Measurements from ENCODE around the gene KIF20A. TPM values are rescaled to one million over a fixed set of nuclear protein-coding genes. Genes with fewer than 3 reads are reported as not detected.
"Not testable (repeated sequence)": the region's sequence is repeated elsewhere in the genome, so short reads cannot be mapped to it uniquely, and the experiment has no call there.

The KIF20A gene
- total RNA-seq, 1 donor from 2014 or later, result 8.7 TPM

DNA sequence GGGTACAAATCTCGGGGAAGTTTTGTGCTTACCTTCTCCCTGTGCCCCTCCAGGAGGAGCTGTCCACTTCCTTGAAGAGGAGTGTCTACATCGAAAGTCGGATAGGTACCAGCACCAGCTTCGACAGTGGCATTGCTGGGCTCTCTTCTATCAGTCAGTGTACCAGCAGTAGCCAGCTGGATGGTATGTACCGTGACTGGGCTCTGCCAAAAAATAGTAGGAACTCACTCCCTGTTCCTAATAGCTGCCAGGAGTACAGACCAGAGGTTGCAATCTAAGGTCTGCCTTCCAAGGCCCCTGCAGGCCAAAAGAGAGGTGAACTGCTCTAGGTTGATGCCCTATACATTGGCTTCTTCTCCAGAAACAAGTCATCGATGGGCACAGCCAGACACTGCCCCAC, 3.9 kb downstream of the KIF20A start:
- Mint-ChIP-seq H3K9me3 (ENCODE audit: unreplicated experiment) (no peaks in the 10 kb centered on the region), H3K36me3 (ENCODE audit: unreplicated experiment) (no peaks in the 10 kb centered on the region), H3K4me1 (ENCODE audit: low read depth, unreplicated experiment) (peaks cover 6% of the 10 kb centered on the region), H3K27ac (ENCODE audit: unreplicated experiment) (no peak overlapping the region), H3K27me3 (ENCODE audit: unreplicated experiment) (no peaks in the 10 kb centered on the region), H3K4me3 (ENCODE audit: unreplicated experiment) (no peak overlapping the region)
- no peak for DNase-seq
- no peak for TF ChIP-seq CTCF (IDR thresholded peaks at IDR 0.05; ENCODE audit: partially characterized antibody, unreplicated experiment)

DNA sequence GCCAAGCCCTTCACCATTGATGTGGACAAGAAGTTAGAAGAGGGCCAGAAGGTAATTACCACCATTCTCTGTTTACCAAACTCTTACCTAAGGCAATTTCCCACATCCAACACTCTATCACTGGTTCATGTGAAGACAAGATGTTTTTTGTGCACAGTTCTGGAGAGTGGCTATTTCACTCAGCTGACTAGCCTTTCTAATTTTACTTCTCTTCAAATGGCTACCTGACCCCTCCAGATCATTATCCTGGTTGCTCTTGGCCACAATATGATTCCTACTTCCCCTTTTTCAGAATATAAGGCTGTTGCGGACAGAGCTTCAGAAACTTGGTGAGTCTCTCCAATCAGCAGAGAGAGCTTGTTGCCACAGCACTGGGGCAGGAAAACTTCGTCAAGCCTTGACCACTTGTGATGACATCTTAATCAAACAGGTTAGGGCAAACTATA, 7.1 kb downstream of the KIF20A start:
- no peak overlapping the region for H3K27ac Mint-ChIP-seq (ENCODE audit: unreplicated experiment)
- DNase-seq, result no peak
- no peaks in the 10 kb centered on the region for H3K36me3 Mint-ChIP-seq (ENCODE audit: unreplicated experiment)
- no peak for TF ChIP-seq CTCF (IDR thresholded peaks at IDR 0.05; ENCODE audit: partially characterized antibody, unreplicated experiment)
- no peaks in the 10 kb centered on the region for H3K9me3 Mint-ChIP-seq (ENCODE audit: unreplicated experiment)
- peaks cover 2% of the 10 kb centered on the region for H3K4me1 Mint-ChIP-seq (ENCODE audit: low read depth, unreplicated experiment)
- H3K4me3 Mint-ChIP-seq (ENCODE audit: unreplicated experiment), result no peak overlapping the region
- H3K27me3 Mint-ChIP-seq (ENCODE audit: unreplicated experiment), result no peaks in the 10 kb centered on the region

DNA sequence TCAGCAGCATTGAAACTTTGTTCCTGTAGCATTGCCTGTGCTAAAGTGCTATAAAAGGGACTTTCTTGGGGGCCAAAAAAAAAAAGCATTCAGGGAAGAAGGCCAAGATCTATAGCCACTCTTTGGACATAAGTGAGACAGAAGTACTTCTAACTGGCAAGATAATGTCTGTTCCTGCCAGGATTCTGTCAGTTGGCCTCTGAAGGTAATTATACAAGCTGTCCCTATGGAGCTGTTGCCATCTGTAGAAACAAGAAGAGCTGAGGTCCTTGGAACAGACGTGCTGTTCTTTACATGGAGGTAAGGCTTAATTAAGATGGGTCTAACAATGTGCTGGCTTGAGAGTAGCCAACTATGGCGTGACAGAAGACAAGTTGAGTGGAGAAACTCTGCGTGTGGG, 9.7 kb downstream of the KIF20A start:
- H3K27ac Mint-ChIP-seq (ENCODE audit: unreplicated experiment), result peak overlapping the region; percentile 65
- no peak for DNase-seq
- TF ChIP-seq CTCF (IDR thresholded peaks at IDR 0.05; ENCODE audit: partially characterized antibody, unreplicated experiment), result no peak
- H3K4me3 Mint-ChIP-seq (ENCODE audit: unreplicated experiment), result no peak overlapping the region
- H3K4me1 Mint-ChIP-seq (ENCODE audit: low read depth, unreplicated experiment), result peaks cover 2% of the 10 kb centered on the region
- no peaks in the 10 kb centered on the region for H3K9me3 Mint-ChIP-seq (ENCODE audit: unreplicated experiment)
- H3K36me3 Mint-ChIP-seq (ENCODE audit: unreplicated experiment), result no peaks in the 10 kb centered on the region
- no peaks in the 10 kb centered on the region for H3K27me3 Mint-ChIP-seq (ENCODE audit: unreplicated experiment)

DNA sequence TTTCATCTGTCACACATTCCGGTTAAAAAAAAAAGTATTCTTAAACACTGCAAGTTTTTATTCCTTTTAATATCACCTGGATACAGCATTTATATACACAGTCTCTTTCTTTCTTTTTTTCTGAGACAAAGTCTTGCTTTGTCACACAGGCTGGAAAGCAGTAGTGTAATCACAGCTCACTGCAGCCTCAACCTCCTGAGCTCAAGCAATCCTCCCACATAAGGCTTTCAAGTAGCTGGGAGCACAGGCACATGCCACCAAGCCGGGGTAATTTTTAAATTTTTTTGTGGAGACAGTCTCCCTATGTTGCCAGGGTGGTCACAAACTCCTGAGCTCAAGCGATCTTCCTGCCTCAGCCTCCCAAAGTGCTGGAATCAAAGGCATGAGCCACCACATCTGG, 13.9 kb downstream of the KIF20A start:
- no peak for TF ChIP-seq CTCF (IDR thresholded peaks at IDR 0.05; ENCODE audit: partially characterized antibody, unreplicated experiment)

DNA sequence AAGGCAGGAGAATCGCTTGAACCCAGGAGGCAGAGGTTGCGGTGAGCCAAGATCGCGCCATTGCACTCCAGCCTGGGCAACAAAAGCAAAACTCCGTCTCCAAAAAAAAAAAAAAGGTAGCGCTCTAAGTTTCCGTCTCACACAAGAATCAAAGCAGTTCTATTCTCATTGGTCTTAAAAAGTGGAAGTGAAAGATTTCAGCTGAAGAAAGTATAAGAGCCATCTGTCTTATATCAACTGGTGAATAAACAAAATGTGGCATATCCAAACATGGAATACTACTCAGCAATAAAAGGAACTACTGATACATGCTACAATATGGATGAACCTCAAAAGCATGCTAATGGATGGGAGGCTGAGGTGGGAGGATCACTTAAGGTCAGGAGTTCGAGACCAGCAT, 14.9 kb downstream of the KIF20A start:
- H3K27ac Mint-ChIP-seq (ENCODE audit: unreplicated experiment); H3K4me1 Mint-ChIP-seq (ENCODE audit: low read depth, unreplicated experiment); H3K4me3 Mint-ChIP-seq (ENCODE audit: unreplicated experiment); H3K9me3 Mint-ChIP-seq (ENCODE audit: unreplicated experiment); H3K36me3 Mint-ChIP-seq (ENCODE audit: unreplicated experiment); DNase-seq; H3K27me3 Mint-ChIP-seq (ENCODE audit: unreplicated experiment): not testable (repeated sequence)

More for the DNA sequence above, 13.9 kb downstream of the KIF20A start:
- Mint-ChIP-seq H3K27ac (ENCODE audit: unreplicated experiment) (no peak overlapping the region), H3K9me3 (ENCODE audit: unreplicated experiment) (no peaks in the 10 kb centered on the region), H3K4me1 (ENCODE audit: low read depth, unreplicated experiment) (peaks cover 2% of the 10 kb centered on the region), H3K36me3 (ENCODE audit: unreplicated experiment) (no peaks in the 10 kb centered on the region), H3K4me3 (ENCODE audit: unreplicated experiment) (no peak overlapping the region), H3K27me3 (ENCODE audit: unreplicated experiment) (no peaks in the 10 kb centered on the region)
- no peak for DNase-seq

- no peaks in the 10 kb centered on the region for H3K9me3 Mint-ChIP-seq (ENCODE audit: unreplicated experiment)
- H3K27me3 Mint-ChIP-seq (ENCODE audit: unreplicated experiment), result peaks cover 4% of the 10 kb centered on the region
- H3K4me3 Mint-ChIP-seq (ENCODE audit: unreplicated experiment), result peak overlapping the region; percentile 13
- H3K27ac Mint-ChIP-seq (ENCODE audit: unreplicated experiment), result no peak overlapping the region
- H3K4me1 Mint-ChIP-seq (ENCODE audit: low read depth, unreplicated experiment), result peaks cover 2% of the 10 kb centered on the region
- DNase-seq, result no peak
- TF ChIP-seq CTCF (IDR thresholded peaks at IDR 0.05; ENCODE audit: partially characterized antibody, unreplicated experiment), result no peak
- H3K36me3 Mint-ChIP-seq (ENCODE audit: unreplicated experiment), result no peaks in the 10 kb centered on the region
Observed at GRCh38 chr5:138210985-138211384, 32.1 kb downstream of the KIF20A start.
